ENCODE data around the gene RPS6KA3.

Gene RPS6KA3

GRCh38 chrX:20212486-20213089 lies 54.1 kb downstream of the RPS6KA3 start:
- H3K4me1 Mint-ChIP-seq = peaks cover 19% of the 10 kb centered on the region
- no peak overlapping the region for H3K4me3 Mint-ChIP-seq
- H3K36me3 Mint-ChIP-seq (ENCODE audit: low read depth) = peaks cover 21% of the 10 kb centered on the region
- H3K27ac Mint-ChIP-seq = no peak overlapping the region
- H3K9me3 Mint-ChIP-seq = no peaks in the 10 kb centered on the region
- no peaks in the 10 kb centered on the region for H3K27me3 Mint-ChIP-seq (ENCODE audit: low read depth)
- no peak for TF ChIP-seq CTCF (IDR thresholded peaks at IDR 0.05; ENCODE audit: unreplicated experiment in 3 of 3)

- Mint-ChIP-seq H3K4me3 (no peak overlapping the region), H3K36me3 (ENCODE audit: low read depth) (peaks cover 33% of the 10 kb centered on the region), H3K4me1 (peaks cover 14% of the 10 kb centered on the region), H3K9me3 (peaks cover 3% of the 10 kb centered on the region), H3K27me3 (ENCODE audit: low read depth) (no peaks in the 10 kb centered on the region), H3K27ac (no peak overlapping the region)
- no peak for TF ChIP-seq CTCF (IDR thresholded peaks at IDR 0.05; ENCODE audit: unreplicated experiment in 3 of 3)
These were observed 55.4 kb downstream of the RPS6KA3 start for GRCh38 chrX:20211261-20211786.

- Mint-ChIP-seq H3K9me3 (peaks cover 3% of the 10 kb centered on the region), H3K4me1 (peaks cover 5% of the 10 kb centered on the region), H3K27me3 (ENCODE audit: low read depth) (no peaks in the 10 kb centered on the region), H3K4me3 (no peak overlapping the region), H3K36me3 (ENCODE audit: low read depth) (peaks cover 38% of the 10 kb centered on the region), H3K27ac (no peak overlapping the region)
- TF ChIP-seq CTCF (IDR thresholded peaks at IDR 0.05; ENCODE audit: unreplicated experiment in 3 of 3) = no peak
These were observed 60.6 kb downstream of the RPS6KA3 start for GRCh38 chrX:20205927-20206708.

- H3K27me3 Mint-ChIP-seq (ENCODE audit: low read depth) = no peaks in the 10 kb centered on the region
- no peak overlapping the region for H3K27ac Mint-ChIP-seq
- H3K4me3 Mint-ChIP-seq = no peak overlapping the region
- peaks cover 3% of the 10 kb centered on the region for H3K9me3 Mint-ChIP-seq
- H3K36me3 Mint-ChIP-seq (ENCODE audit: low read depth) = peaks cover 48% of the 10 kb centered on the region
- no peak for TF ChIP-seq CTCF (IDR thresholded peaks at IDR 0.05; ENCODE audit: unreplicated experiment in 3 of 3)
- peaks cover 5% of the 10 kb centered on the region for H3K4me1 Mint-ChIP-seq
These were observed 62.4 kb downstream of the RPS6KA3 start for GRCh38 chrX:20204351-20204750.

GRCh38 chrX:20197641-20198210 lies 69.0 kb downstream of the RPS6KA3 start:
- no peak for TF ChIP-seq CTCF (IDR thresholded peaks at IDR 0.05; ENCODE audit: unreplicated experiment in 3 of 3)

More at GRCh38 chrX:20197641-20198210, 69.0 kb downstream of the RPS6KA3 start:
- Mint-ChIP-seq H3K27ac (no peak overlapping the region), H3K36me3 (ENCODE audit: low read depth) (peaks cover 33% of the 10 kb centered on the region), H3K4me3 (no peak overlapping the region), H3K4me1 (no peaks in the 10 kb centered on the region), H3K27me3 (ENCODE audit: low read depth) (no peaks in the 10 kb centered on the region), H3K9me3 (no peaks in the 10 kb centered on the region)

All from nephron (organoid).